Colonic mucosa (tissue), 4 donors: ENCODE measurements around the gene FARP1. TPM values are rescaled to one million over a fixed set of nuclear protein-coding genes. Genes with fewer than 3 reads are reported as not detected.

ENCODE experiments used
- DNase-seq: peaks from one replicate; pipeline ENCODE4 v3.0.0-alpha.2; 2020
- H3K27ac ChIP-seq: fragments of 200-600 bp; one replicate; pipeline ENCODE4 v1.8.0; 2021
- H3K27me3 ChIP-seq: fragments of 200-600 bp; one replicate; pipeline ENCODE4 v1.8.0; 2021
- H3K36me3 ChIP-seq: fragments of 200-600 bp; one replicate; pipeline ENCODE4 v1.8.0; 2021
- H3K4me1 ChIP-seq: fragments of 200-600 bp; one replicate; pipeline ENCODE4 v1.8.0; 2021; ENCODE audit warnings: mild to moderate bottlenecking
- H3K4me3 ChIP-seq: fragments of 200-600 bp; one replicate; pipeline ENCODE4 v1.8.0; 2021
- H3K9ac ChIP-seq, 2 donors: one replicate each; pipeline ENCODE4 v1.7.0; 2013; ENCODE audit warnings: control low read depth in 2 of 2, low read depth in 2 of 2, low read length in 2 of 2
- H3K9me3 ChIP-seq: fragments of 200-600 bp; one replicate; pipeline ENCODE4 v1.8.0; 2021
- intact Hi-C: fragments of 100-400 bp; cut with DNase I; formaldehyde crosslinking; loops from one replicate; pipeline ENCODE4 v1.14.1; 2022
- total RNA-seq, 2 donors: library from RNA; stranded (reverse); fragmentation: NEBNext Ultra II Directional in 1 of 2; extraction: Animal tissue kit (Norgen Biotek cat#: 25700) in 1 of 2; gene quantifications; one replicate each; pipeline ENCODE4 v1.2.1, GENCODE V29; 2021
- TF ChIP-seq, protein P1 (sequence below): fragments of 200-600 bp; IDR thresholded peaks from one replicate; pipeline ENCODE4 v1.8.0; 2022; ENCODE audit warnings: antibody characterized with exemption, mild to moderate bottlenecking
- donor health status: healthy.
- donor health status: DM: no; HTN: no; CAD: no.
- donor health status: DM: no; HTN: no; CAD: no.

Gene FARP1
- total RNA-seq, 2 donors from 2014 or later = 39.1 to 53.5 TPM

DNA sequence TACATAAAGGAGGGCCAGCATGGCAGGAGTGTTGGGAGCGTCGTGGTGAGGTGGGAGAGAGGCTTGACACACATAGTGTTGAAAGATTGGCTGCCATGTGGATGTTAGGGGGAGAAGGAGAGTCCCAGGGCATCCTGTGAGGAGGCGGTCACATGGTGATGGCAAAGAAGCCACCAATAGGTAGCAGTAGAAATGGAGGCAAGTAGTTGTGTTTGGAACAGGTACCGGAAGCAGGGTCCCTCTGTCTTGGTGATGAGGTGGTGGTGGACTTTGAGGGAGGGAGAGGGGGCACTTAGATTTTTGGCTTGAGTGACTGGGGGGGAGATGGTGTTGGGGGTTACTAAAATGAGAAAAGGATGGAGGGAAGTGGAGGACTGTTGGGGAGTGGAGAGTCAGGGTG is 227.4 kb downstream of the FARP1 start:
- H3K4me3 ChIP-seq = no peak overlapping the region

DNA sequence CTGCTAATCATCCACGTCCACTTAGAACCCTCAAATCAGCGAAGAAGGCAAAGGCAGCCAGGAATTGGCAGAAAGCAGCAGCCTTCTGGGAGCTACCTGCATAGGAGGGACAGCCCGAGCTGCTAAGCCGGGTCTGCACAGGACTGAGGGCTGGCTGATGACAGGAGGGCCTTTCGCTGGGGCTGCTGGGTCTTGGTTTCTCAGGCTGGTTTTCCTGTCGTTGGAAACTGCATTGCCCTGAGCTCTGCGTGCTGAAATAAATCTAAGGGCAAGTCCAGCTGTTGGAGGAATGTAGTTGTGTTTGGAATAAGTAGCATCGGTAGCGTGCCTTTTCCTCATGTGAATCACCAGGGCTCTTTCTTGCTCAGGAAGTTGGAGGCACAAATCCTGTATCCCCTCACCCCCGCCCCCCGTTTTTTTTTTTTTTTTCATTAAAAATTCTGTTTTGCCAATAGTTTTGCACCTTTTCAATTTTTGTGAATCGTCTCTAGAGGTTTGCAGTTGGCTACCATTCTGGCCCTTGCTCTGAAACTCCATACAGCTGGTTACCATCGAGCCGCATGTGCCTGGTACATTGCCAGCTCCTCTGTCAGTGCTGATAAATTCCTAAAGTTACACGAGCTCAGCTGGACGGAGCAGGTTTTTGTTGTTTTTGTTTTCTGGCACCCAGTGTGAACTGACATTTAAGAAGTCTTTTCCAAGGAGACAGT is 228.1 kb downstream of the FARP1 start:
- DNase-seq = no peak
- no peaks in the 10 kb centered on the region for H3K27me3 ChIP-seq
- H3K36me3 ChIP-seq = no peaks in the 10 kb centered on the region
- H3K4me1 ChIP-seq = no peaks in the 10 kb centered on the region
- no peaks in the 10 kb centered on the region for H3K9me3 ChIP-seq
- H3K27ac ChIP-seq = peak overlapping the region; percentile 27
- intact Hi-C loops = no loop called here
- TF ChIP-seq, protein P1, sequence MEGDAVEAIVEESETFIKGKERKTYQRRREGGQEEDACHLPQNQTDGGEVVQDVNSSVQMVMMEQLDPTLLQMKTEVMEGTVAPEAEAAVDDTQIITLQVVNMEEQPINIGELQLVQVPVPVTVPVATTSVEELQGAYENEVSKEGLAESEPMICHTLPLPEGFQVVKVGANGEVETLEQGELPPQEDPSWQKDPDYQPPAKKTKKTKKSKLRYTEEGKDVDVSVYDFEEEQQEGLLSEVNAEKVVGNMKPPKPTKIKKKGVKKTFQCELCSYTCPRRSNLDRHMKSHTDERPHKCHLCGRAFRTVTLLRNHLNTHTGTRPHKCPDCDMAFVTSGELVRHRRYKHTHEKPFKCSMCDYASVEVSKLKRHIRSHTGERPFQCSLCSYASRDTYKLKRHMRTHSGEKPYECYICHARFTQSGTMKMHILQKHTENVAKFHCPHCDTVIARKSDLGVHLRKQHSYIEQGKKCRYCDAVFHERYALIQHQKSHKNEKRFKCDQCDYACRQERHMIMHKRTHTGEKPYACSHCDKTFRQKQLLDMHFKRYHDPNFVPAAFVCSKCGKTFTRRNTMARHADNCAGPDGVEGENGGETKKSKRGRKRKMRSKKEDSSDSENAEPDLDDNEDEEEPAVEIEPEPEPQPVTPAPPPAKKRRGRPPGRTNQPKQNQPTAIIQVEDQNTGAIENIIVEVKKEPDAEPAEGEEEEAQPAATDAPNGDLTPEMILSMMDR = no peak
- H3K9ac ChIP-seq = no peak overlapping the region
- no peak overlapping the region for H3K4me3 ChIP-seq

More for the DNA sequence above, 227.4 kb downstream of the FARP1 start:
- no peak overlapping the region for H3K9ac ChIP-seq
- H3K9me3 ChIP-seq = no peaks in the 10 kb centered on the region
- no peak for DNase-seq
- intact Hi-C loops = no loop called here
- TF ChIP-seq, protein P1 = no peak
- no peaks in the 10 kb centered on the region for H3K36me3 ChIP-seq
- H3K27me3 ChIP-seq = no peaks in the 10 kb centered on the region
- peak overlapping the region; percentile 27 for H3K27ac ChIP-seq
- H3K4me1 ChIP-seq = no peaks in the 10 kb centered on the region

DNA sequence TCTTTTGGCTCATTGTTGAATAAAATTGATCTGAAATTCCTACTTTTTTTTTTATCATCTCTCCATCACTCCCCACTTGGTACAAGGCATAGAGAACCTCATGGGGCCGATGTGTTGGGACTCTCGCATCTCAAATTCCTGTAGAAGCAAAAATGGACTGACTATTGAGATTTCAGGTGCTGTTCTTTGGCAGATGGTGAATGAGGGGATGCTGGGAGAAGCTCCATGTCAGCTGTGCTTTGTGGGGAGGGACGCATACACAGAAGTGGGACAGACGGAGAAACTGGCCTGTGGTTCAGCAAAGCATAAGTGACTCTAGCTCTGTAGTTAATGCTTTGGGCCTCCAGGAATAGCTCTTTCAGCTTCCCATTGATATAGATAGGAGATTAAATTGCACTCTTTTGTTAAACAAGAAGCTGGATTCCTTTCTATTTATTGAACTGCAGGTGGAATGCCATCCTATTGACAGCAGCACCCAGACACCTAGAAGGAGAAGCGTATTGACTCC is 228.7 kb downstream of the FARP1 start:
- no peaks in the 10 kb centered on the region for H3K4me1 ChIP-seq
- H3K4me3 ChIP-seq = no peak overlapping the region
- intact Hi-C loops = no loop called here
- no peaks in the 10 kb centered on the region for H3K9me3 ChIP-seq
- no peaks in the 10 kb centered on the region for H3K36me3 ChIP-seq
- H3K27me3 ChIP-seq = no peaks in the 10 kb centered on the region
- no peak for DNase-seq
- H3K9ac ChIP-seq = no peak overlapping the region
- TF ChIP-seq, protein P1 = no peak
- peak overlapping the region; percentile 27 for H3K27ac ChIP-seq

DNA sequence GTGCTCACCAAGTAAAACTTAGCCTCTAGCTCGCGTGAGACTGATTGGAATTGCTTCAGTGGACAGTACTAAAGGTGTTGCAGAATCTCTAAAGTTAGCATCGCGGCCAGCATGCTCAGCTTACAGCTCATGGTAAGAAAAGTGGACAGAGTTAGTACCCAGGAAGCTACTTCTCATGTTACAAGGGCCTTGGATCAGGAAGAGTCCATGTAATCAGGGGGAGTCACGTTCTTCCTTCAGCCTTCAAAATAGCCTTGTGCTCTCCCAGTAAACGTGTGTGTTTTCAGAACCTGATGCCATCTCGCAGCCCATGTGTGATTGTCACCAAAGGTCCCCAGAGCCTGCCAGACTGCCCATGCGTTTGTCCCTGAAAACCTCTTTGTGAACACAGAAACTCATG is 230.0 kb downstream of the FARP1 start:
- intact Hi-C loops = no loop called here
- H3K27ac ChIP-seq = no peak overlapping the region
- H3K9me3 ChIP-seq = no peaks in the 10 kb centered on the region
- no peak overlapping the region for H3K9ac ChIP-seq
- no peaks in the 10 kb centered on the region for H3K4me1 ChIP-seq
- TF ChIP-seq, protein P1 = no peak
- no peaks in the 10 kb centered on the region for H3K27me3 ChIP-seq
- no peak overlapping the region for H3K4me3 ChIP-seq
- H3K36me3 ChIP-seq = no peaks in the 10 kb centered on the region
- DNase-seq = no peak

DNA sequence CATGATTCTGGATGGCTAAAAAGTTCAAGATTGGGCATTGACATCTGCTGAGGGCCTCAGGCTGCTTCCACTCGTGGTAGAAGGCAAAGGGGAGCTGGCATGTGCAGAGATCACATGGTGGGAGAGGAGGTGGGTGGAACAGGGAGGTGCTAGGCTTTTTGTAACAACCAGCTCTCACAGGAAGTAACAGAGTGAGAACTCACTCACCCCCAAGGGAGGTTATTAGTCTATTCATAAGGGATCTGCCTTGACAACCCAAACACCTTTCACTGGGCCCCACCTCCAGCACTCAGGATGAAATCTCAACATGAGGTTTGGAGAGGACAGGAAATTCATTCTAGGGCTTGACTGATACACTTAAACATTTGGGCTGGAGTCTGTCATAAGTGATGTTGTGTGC is 231.9 kb downstream of the FARP1 start:
- DNase-seq = no peak
- Histone ChIP-seq H3K9ac (no peak overlapping the region), H3K4me3 (no peak overlapping the region), H3K27me3 (no peaks in the 10 kb centered on the region), H3K9me3 (no peaks in the 10 kb centered on the region), H3K27ac (no peak overlapping the region), H3K36me3 (no peaks in the 10 kb centered on the region), H3K4me1 (no peaks in the 10 kb centered on the region)
- TF ChIP-seq, protein P1 = no peak
- intact Hi-C loops = no loop called here
